GM21723 (cell line): ENCODE data around the gene RRM2.
A peak's percentile ranks its signal among the peaks of the same experiment; 100 is the strongest.

Experiments used
- ATAC-seq: cut with Tn5 transposase; IDR thresholded peaks from one replicate; pipeline ENCODE4 v1.9.1; 2021; ENCODE audit warnings: mild to moderate bottlenecking, moderate library complexity; ENCODE audit not compliant: unreplicated experiment

The RRM2 gene

GRCh38 chr2:10122500-10123280 lies at the start of gene RRM2:
Gene RRM2, plus strand, starts transcription at chr2:10122739. Its CDS starts 60 bp downstream, at chr2:10122799.
- peak; percentile 67 for ATAC-seq

GRCh38 chr2:10073706-10074105 lies 48.8 kb upstream of the RRM2 start:
- ATAC-seq, result no peak

GRCh38 chr2:10075101-10075500 lies 47.4 kb upstream of the RRM2 start:
- ATAC-seq, result no peak

GRCh38 chr2:10075571-10076209 lies 46.8 kb upstream of the RRM2 start:
- ATAC-seq, result no peak

GRCh38 chr2:10076511-10076910 lies 46.0 kb upstream of the RRM2 start:
- ATAC-seq, result no peak

GRCh38 chr2:10076988-10077527 lies 45.5 kb upstream of the RRM2 start:
- no peak for ATAC-seq

- ATAC-seq, result no peak
These were observed 44.5 kb upstream of the RRM2 start for GRCh38 chr2:10078001-10078400.

- ATAC-seq, result no peak
These were observed 43.8 kb upstream of the RRM2 start for GRCh38 chr2:10078704-10079265.

- peak; percentile 40 for ATAC-seq
These were observed 43.2 kb upstream of the RRM2 start for GRCh38 chr2:10079266-10079869.

- peak; percentile 42 for ATAC-seq
These were observed 42.5 kb upstream of the RRM2 start, which contains the start of gene CYS1 for GRCh38 chr2:10079870-10080535. Gene CYS1, minus strand, starts transcription at chr2:10080411. Its CDS starts 188 bp downstream, at chr2:10080223.

- ATAC-seq, result peak; percentile 11
These were observed 41.8 kb upstream of the RRM2 start for GRCh38 chr2:10080536-10081304.

GRCh38 chr2:10083046-10083445 lies 39.5 kb upstream of the RRM2 start:
- no peak for ATAC-seq

- no peak for ATAC-seq
These were observed 38.8 kb upstream of the RRM2 start for GRCh38 chr2:10083692-10084211.

- no peak for ATAC-seq
These were observed 38.2 kb upstream of the RRM2 start for GRCh38 chr2:10084223-10084865.

- no peak for ATAC-seq
These were observed 37.4 kb upstream of the RRM2 start for GRCh38 chr2:10085043-10085667.

GRCh38 chr2:10085668-10086059 lies 36.9 kb upstream of the RRM2 start:
- ATAC-seq, result no peak

- ATAC-seq, result no peak
These were observed 35.6 kb upstream of the RRM2 start for GRCh38 chr2:10086950-10087349.

- ATAC-seq, result no peak
These were observed 35.2 kb upstream of the RRM2 start for GRCh38 chr2:10087360-10087759.
